Psoas muscle (tissue), 8 donors: Measurements from ENCODE around the gene SUSD2. TPM values are rescaled to one million over a fixed set of nuclear protein-coding genes. Genes with fewer than 3 reads are reported as not detected.
"Not testable (repeated sequence)": the region's sequence is repeated elsewhere in the genome, so short reads cannot be mapped to it uniquely, and the experiment has no call there.

Source experiments
- ATAC-seq, 4 donors: fragments of 200-7000 bp; cut with Tn5 transposase; one replicate each; pipeline ENCODE4 v1.9.1; 2020; ENCODE audit warnings: moderate library complexity in 3 of 4, mild to moderate bottlenecking in 2 of 4
- DNase-seq, 2 donors: peaks; one replicate each; pipeline ENCODE4 v3.0.0-alpha.2; 2020
- H3K27ac ChIP-seq: fragments of 200-600 bp; one replicate; pipeline ENCODE4 v1.8.0; 2022
- H3K27me3 ChIP-seq, 3 donors: fragments of 200-600 bp in 1 of 3; one replicate each; pipeline versions ENCODE4 v1.6.1 to v1.8.0; 2013 to 2022; ENCODE audit warnings: low read length in 2 of 3, mild to moderate bottlenecking in 2 of 3, moderate library complexity in 1 of 3; ENCODE audit not compliant: insufficient read depth in 3 of 3
- H3K36me3 ChIP-seq, 2 donors: fragments of 200-600 bp in 1 of 2; one replicate each; pipeline versions ENCODE4 v1.6.1 to v1.8.0; 2013 to 2022; ENCODE audit warnings: low read depth in 1 of 2, mild to moderate bottlenecking in 1 of 2, moderate library complexity in 1 of 2; ENCODE audit not compliant: insufficient read depth in 1 of 2
- H3K4me1 ChIP-seq: fragments of 200-600 bp; one replicate; pipeline ENCODE4 v1.8.0; 2022
- H3K4me3 ChIP-seq: fragments of 200-600 bp; one replicate; pipeline ENCODE4 v1.8.0; 2022; ENCODE audit warnings: mild to moderate bottlenecking
- H3K9me3 ChIP-seq: fragments of 200-600 bp; one replicate; pipeline ENCODE4 v1.8.0; 2022
- CTCF ChIP-seq: fragments of 200-600 bp; IDR thresholded peaks from one replicate; pipeline ENCODE4 v1.8.0; 2022; ENCODE audit warnings: antibody characterized with exemption
- WGBS, 3 donors: extraction: QIAGEN DNeasy Blood & Tissue Kit; methylation state at CpG; one replicate each; pipeline versions ENCODE4 v1.1.6 to v1.1.7; 2013; 5-methylcytosine and 5-hydroxymethylcytosine counted together
- intact Hi-C, 2 donors: fragments of 100-400 bp; cut with DNase I; formaldehyde crosslinking; loops; one replicate each; pipeline versions ENCODE4 v1.11.0 to v1.14.2; 2022
- polyA plus RNA-seq, 3 donors: library from polyadenylated mRNA; stranded (reverse); fragments of 200-250 nt; gene quantifications; one replicate each; pipeline ENCODE4 v1.2.3, GENCODE V29; 2013
- total RNA-seq, 4 donors: library from RNA; stranded (reverse); fragmentation: NEBNext Ultra II Directional in 2 of 4; extraction: Animal tissue kit (Norgen Biotek cat#: 25700) in 2 of 4; gene quantifications; one replicate each; pipeline versions ENCODE4 v1.2.1 to v1.2.4, GENCODE V29; 2021 to 2023
- donor health status: healthy with polysubstance abuse.
- donor health status: DM: no; HTN: no; CAD: no; lungs with moderate emphysema.
- donor health status: Bipolar disorder and iron deficiency.
- donor health status: healthy.
- donor health status: DM: yes; HTN: yes; CAD: no.
- donor health status: DM: no; HTN: no; CAD: no.
- donor health status: DM: no; HTN: no; CAD: no.
- donor health status: DM: yes; HTN: yes; CAD: no.

The SUSD2 gene
- total and polyA plus RNA-seq, 7 donors: 1.1 to 1.8 (median 1.3) TPM

GRCh38 chr22:24207264-24208011, 26.2 kb downstream of the SUSD2 start:
- Histone ChIP-seq H3K27me3 (no peaks in the 10 kb centered on the region), H3K4me1 (peaks cover 4% of the 10 kb centered on the region), H3K36me3 (no peaks in the 10 kb centered on the region), H3K27ac (peak overlapping the region; percentile 63), H3K4me3 (no peak overlapping the region), H3K9me3 (no peaks in the 10 kb centered on the region)
- intact Hi-C loops: no loop called here
- 71 to 82% (median 81%) methylated on average over 8 of the region's 8 CpGs for WGBS, 3 donors
- no peak for TF ChIP-seq CTCF
- DNase-seq: no peak
- no peak for ATAC-seq

GRCh38 chr22:24208012-24208749, 26.9 kb downstream of the SUSD2 start:
- WGBS, 3 donors: 19 to 22% (median 21%) methylated on average over 2 of the region's 2 CpGs
- no peak for TF ChIP-seq CTCF
- Histone ChIP-seq H3K4me1 (peaks cover 4% of the 10 kb centered on the region), H3K36me3 (no peaks in the 10 kb centered on the region), H3K4me3 (no peak overlapping the region), H3K27me3 (no peaks in the 10 kb centered on the region), H3K27ac (peak overlapping the region; percentile 63), H3K9me3 (no peaks in the 10 kb centered on the region)
- ATAC-seq (peak in 3 of 4 donors; percentile 62 to 79 (median 72)), DNase-seq (peak in 1 of 2 donors; percentile 55)
- intact Hi-C loops: no loop called here

GRCh38 chr22:24209016-24209415, 27.7 kb downstream of the SUSD2 start:
- no peak for TF ChIP-seq CTCF
- DNase-seq: no peak
- Histone ChIP-seq H3K9me3 (no peaks in the 10 kb centered on the region), H3K27ac (no peak overlapping the region), H3K27me3 (no peaks in the 10 kb centered on the region), H3K4me3 (no peak overlapping the region), H3K4me1 (peaks cover 4% of the 10 kb centered on the region), H3K36me3 (no peaks in the 10 kb centered on the region)
- no peak for ATAC-seq
- intact Hi-C loops: no loop called here
- 87 to 92% (median 89%) methylated on average over 3 of the region's 3 CpGs for WGBS, 3 donors

GRCh38 chr22:24209687-24210086, 28.4 kb downstream of the SUSD2 start:
- ATAC-seq (no peak), DNase-seq (no peak)
- TF ChIP-seq CTCF: no peak
- H3K27me3 ChIP-seq: no peaks in the 10 kb centered on the region
- intact Hi-C loops: no loop called here
- WGBS, 3 donors: 75 to 81% (median 79%) methylated on average over 4 of the region's 4 CpGs
- no peak overlapping the region for H3K27ac ChIP-seq
- no peaks in the 10 kb centered on the region for H3K9me3 ChIP-seq
- H3K4me3 ChIP-seq: no peak overlapping the region
- peaks cover 4% of the 10 kb centered on the region for H3K4me1 ChIP-seq
- no peaks in the 10 kb centered on the region for H3K36me3 ChIP-seq

- H3K27me3 ChIP-seq, ATAC-seq, H3K36me3 ChIP-seq, H3K9me3 ChIP-seq, H3K4me3 ChIP-seq, H3K4me1 ChIP-seq, intact Hi-C loops, H3K27ac ChIP-seq, DNase-seq: not testable (repeated sequence)
- WGBS, 3 donors: 90 to 95% (median 93%) methylated on average over 10 to 11 of the region's 11 CpGs
Measured at GRCh38 chr22:24210409-24210808, 29.1 kb downstream of the SUSD2 start.

GRCh38 chr22:24211716-24212115, 30.4 kb downstream of the SUSD2 start:
- H3K36me3 ChIP-seq, ATAC-seq, H3K27me3 ChIP-seq, H3K27ac ChIP-seq, H3K4me3 ChIP-seq, H3K4me1 ChIP-seq, intact Hi-C loops, H3K9me3 ChIP-seq, DNase-seq: not testable (repeated sequence)
- 75 to 84% (median 84%) methylated on average over 5 of the region's 6 CpGs for whole genome bisulfite sequencing, 3 donors

GRCh38 chr22:24213111-24213510, 31.8 kb downstream of the SUSD2 start:
- H3K9me3 ChIP-seq, H3K4me1 ChIP-seq, DNase-seq, H3K4me3 ChIP-seq, H3K27me3 ChIP-seq, intact Hi-C loops, H3K36me3 ChIP-seq, ATAC-seq, H3K27ac ChIP-seq: not testable (repeated sequence)
- 95 to 97% (median 95%) methylated on average over 9 of the region's 9 CpGs for WGBS, 3 donors
